Stimulated activated CD4-positive, alpha-beta T cell treated with anti-CD3 and anti-CD28 coated beads, Interleukin-2, amount 100 ng/mL, for 24 hours (primary cell): ENCODE data around the gene MYO5C.
"Not testable (repeated sequence)": the region's sequence is repeated elsewhere in the genome, so short reads cannot be mapped to it uniquely, and the experiment has no call there.

Experiments
- DNase-seq, 2 donors: peaks; one replicate each; pipeline ENCODE4 v3.0.0-alpha.2; 2020

MYO5C gene

GRCh38 chr15:52206446-52206845 is 89.2 kb downstream of the MYO5C start:
- no peak for DNase-seq

- no peak for DNase-seq
These were observed 90.9 kb downstream of the MYO5C start for GRCh38 chr15:52204657-52205056.

DNA sequence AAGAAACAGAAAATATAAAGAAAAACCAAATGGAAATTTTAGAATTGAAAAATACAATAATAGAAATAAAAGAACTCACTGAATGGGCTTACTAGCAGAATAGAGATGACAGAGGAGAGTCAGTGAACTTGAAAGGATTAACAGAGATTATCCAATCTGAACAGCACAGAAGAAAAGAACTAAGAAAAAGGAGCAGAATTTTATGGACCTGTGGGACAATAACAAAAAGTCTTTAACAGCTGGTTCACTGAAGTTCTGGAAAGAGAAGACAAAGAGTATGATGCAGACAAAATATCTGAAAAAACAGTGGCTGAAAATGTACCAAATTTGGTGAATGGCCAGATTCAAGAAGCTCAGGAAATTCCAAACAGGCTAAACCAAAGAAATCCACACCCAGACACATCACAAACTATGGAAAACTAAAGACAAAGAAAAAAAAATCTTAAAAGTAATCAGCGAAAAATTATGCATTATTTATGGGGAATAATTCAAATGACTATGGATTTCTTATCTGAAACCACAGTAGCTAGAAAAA is 94.7 kb downstream of the MYO5C start:
- no peak for DNase-seq

DNA sequence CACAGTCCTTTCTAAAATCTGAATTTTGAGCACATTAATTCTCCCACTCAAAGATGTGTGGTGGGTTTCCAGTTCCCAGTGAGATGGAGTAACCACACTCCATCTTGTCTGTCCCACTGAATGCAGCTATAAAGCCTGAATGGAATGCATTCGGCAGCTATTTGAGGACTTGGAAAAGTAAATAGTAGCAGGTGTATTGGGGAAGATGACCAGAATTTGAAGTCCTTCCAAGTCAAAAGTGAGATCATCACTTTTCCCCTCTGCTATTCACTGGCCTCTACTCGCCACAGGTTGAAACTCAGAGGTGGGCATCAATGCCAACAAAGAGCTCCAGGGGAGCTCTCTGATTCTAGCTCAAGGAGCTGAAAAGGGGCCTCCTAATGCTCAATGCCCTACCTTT is 96.3 kb downstream of the MYO5C start:
- DNase-seq: no peak

DNA sequence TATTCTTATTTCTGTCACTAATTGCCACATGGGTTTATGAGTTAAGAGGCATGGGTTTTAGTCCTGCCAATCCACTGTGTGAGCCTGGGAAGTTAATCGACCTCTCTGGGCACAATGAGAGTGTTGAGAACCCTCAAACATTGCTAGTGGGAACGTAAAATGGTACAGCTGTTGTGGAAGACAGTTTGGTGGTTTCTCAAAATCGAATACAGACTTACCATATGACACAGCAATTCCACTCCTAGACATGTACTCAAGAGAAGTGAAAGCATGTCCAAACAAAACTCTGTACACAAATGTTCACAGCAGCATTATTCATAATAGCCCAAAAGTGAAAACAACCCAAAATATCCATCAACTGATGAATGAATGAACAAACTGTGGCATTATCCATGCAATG is 98.7 kb downstream of the MYO5C start:
- no peak for DNase-seq

GRCh38 chr15:52193791-52194190 is 101.8 kb downstream of the MYO5C start:
- no peak for DNase-seq

GRCh38 chr15:52193321-52193720 is 102.3 kb downstream of the MYO5C start:
- no peak for DNase-seq

DNA sequence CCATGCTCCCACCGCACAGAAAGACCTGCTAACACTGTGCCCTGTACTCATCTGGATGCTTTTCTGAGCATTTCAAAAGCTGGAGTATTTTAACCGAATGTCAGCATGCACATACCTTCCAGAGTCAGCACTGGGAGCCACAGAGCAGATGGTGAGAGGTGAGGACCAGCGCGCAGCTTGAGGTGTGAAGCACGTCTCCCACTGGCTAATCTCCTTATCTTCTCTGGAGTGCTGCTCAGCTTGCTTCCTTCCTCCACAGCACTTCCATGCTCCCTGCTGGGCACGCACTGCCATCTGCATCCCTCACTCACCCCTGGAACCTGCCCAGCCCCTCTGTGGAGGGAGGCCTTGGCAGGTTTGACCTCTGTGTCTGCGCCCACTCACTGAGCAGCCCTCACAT is 104.4 kb downstream of the MYO5C start, which contains the start of gene GNB5:
Gene GNB5 (minus strand): TSS at position 186 of the 400 bp plus-strand sequence. CDS start 6,716 bp downstream, outside the sequence.
- DNase-seq: no peak

DNA sequence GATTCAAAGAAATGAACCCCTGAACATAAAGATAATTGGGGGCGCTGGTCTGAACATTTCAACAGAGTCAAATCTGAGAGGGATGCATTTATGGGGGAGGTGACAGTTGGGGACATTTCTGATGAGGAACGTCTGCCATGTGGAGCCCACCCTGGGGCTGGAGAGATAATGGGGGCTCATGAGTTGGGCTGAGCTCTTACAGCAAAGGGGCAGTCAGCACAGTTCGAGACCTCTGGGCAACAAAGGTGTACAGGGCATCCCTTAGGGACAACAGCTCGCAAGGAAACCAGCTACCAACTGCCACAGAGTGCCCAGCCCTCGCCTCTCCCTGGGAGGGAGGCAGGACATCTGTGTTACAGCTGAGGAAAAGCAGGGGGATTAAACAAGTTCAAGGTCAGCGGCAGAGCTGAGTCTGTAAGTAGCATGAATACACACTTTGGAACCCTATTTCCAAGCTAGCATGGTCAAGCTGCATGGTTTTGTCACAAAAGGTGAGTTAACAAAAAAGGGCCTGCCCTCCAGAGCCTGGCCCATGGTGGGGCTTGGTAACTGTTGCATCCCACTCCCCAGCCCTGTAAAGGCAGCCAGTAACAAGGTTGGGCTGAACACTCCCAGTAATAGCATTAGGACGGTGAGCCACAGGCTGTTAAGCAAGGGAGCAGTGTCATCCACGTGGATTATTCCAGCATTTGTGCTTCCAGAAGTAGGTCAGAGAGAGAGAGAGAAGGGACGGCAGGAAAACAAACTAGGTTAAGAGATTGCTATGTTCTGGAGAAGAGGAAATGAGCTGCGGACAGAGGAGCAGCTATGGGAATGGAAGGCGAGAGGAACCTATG is 108.7 kb downstream of the MYO5C start:
- no peak for DNase-seq

DNA sequence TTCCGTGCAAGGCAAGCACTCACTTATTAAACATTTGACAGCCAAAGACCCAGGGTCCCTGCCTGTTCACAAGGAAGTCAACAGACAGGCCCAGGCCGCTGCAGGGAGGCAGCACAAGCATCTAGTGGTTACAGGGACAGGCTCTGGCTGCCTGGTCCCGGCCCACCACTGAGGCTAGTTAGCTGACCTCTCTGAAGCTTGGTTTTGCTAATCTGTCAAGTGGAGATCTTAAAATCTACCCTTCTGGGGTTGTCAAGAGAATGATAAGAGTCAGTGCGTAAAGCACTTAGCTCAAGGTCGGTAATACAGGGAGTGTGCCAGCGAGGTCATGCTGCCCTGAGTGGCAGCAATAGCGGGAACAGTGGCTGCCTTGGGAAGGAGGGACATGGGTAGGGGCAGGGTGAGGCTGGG is 110.4 kb downstream of the MYO5C start:
- DNase-seq: no peak

DNA sequence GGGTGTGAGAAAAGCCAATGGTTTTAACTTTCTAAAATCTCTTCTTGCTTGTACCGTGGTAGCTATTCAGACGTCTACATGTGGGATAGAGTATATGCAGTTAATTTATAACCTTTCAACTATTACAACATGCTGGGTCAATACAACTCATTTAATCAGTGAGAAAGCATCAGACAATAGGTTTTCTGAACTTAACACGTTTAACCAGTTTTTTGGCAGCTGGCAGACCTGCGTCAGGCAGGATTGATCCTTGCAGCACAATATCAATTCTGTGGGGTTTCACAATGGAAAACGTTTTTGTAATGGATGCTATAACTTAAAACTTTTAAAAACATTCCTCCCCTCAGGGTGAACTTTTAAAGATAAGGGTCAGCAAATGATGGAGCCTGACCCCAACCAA is 110.9 kb downstream of the MYO5C start:
- no peak for DNase-seq

GRCh38 chr15:52183562-52184173 is 111.9 kb downstream of the MYO5C start:
- peak; percentile 24 to 38 for DNase-seq

GRCh38 chr15:52181938-52182780 is 113.4 kb downstream of the MYO5C start:
- DNase-seq: no peak

DNA sequence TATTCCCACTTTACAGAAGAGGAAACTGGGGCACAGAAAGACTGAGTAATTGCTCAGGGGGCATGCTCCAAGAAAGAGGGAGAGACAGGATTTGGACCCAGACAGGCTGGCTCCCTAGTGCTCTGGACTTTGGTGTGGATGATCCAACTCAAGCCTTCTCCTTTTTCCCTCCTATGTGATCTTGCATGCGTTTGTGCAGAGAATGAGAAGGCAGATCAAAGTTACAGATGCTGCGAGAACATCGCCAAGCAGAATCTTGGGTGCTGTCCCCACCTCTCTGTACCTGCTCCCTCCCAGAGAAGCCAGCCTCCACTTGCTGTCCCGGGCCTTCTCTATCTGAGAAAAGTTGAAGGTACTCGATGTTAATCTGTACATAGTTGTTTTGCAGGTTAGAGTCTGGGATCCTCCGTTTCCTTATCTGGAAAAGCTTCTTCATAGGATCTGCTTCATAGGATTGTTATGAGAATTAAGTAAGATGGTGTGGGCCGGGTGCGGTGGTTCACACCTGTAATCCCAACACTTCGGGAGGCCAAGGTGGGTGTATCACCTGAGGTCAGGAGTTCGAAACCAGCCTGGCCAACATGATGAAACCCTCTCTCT is 114.7 kb downstream of the MYO5C start:
- no peak for DNase-seq

GRCh38 chr15:52180196-52180835 is 115.3 kb downstream of the MYO5C start:
- DNase-seq: peak in 1 of 2 donors; percentile 37

DNA sequence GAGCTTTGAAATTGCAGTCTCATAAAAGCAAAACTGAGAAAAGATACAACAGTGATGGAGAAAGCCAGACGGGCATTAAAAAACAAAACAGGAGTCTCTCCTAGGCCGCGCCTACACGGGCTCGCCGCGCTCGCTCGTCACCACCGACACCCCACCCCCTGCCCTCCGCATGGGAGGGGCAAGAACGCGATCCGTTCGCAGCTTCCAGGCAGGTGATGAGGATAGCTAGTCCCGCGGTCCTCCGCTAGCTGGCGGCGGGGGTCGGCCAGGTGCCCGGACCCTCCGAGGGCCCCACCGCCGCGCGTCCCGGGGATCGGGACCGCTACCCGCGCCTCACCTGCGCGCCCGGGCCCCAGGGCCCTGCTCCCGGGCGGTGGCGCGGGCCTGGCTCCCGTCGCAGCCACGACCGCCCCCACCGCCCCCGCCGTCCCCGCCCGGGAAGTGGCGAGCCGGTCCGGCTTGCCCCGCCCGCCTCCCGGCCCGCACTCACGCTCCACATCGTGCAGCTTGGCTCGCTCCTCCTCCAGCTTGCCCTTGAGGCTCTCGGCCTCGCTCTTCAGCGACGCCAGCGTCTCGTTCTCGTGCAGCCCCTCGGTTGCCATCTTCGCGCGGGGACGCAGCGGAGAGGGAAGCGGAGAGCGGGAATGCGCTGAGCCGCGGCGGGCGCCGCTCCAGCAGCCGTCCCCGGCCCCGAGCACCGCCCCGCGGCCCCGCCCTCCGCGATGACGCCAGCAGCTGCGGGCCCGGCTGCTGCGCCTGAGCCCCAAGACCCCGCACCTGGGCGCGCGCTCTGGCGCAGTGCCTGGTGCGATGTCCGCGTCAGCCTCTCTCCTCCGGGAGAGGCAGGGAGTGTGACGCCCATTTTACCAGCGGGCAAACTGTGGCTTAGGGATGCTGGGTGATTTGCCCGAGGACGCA is 116.1 kb downstream of the MYO5C start:
- DNase-seq: peak; percentile 88

DNA sequence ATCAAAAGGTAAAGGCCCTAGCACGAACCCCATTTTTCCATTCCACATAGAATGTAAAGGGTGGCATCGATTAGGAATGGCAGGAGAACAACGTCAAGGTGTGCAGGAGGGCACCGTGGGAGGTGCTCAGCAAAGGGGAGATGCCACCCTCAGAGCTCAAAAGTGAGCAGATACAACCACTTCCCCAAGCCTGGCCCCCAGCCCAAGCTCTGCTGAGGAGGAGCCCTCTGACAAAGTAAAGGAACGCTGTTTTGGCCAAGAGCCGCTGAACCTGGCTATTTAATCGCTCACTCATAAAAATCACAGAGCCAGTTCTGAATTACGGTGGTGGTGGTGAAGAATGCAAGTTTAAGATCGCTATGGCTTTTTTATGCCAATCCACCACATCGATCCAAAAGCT is 116.8 kb downstream of the MYO5C start:
- no peak for DNase-seq

- no peak for DNase-seq
These were observed 122.7 kb downstream of the MYO5C start for GRCh38 chr15:52172869-52173268.

DNA sequence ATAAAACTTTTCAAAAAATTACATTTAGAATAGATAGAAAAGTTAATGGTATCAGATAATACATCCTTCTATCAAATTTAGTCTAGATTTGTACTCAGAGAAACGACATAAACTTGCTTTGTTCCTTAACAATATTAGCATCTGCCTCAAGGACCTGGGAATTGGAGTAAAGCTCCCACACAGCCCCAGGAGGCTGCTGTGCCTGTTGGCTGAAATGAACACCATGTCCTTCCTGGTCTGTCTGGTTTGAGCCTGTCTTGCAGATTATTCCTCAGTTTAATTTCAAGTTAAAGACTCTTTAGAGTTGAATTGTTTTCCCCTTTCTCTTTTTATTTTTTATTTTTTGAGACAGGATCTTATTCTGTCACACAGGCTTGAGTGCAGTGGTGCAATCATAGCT is 123.8 kb downstream of the MYO5C start:
- DNase-seq: no peak

DNA sequence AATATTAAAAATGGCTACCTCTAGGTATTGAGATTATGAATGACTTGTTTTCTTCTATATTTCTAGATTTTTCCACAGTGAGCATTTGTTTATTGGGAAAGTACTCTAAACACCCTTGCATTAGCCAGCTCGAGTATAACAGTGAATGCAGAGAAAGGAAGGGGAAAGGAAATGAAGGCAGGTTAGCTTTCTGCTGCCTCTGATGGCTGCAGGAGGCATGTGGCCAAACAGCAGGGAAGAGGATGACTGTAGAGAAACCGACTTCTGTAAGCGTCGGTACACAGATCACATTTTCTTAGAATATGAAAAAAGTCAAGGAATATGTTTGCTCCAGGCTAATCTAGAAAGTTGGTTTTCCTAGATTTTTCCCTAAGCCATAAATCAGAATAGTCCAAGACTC is 124.2 kb downstream of the MYO5C start:
- no peak for DNase-seq

- not testable (repeated sequence) for DNase-seq
These were observed 125.4 kb downstream of the MYO5C start for GRCh38 chr15:52170199-52170598.
